ENCODE data around the gene TBR1.

DNA sequence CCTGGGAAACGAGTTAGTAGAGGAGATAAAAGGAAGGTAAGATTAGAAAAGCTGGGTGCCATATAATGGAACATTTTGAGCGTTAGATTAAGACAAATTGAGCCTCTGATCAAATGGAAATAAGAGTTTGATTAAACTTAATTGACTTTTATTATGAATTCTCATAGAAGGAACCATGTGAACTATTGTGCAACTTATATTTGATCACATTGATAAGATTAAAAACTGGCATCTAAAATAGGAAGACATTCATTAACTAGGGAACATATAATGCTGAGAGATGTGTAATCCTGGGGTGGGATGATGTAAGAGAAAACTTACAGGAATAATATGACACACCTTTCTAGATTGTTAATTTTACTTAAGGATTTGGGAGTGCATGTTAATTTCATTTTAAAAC, 22.5 kb downstream of the TBR1 start:
- TF ChIP-seq POLR2A (IDR thresholded peaks at IDR 0.05; ENCODE audit: low read length) (no peak), GATA1 (IDR thresholded peaks at IDR 0.05; ENCODE audit: low read depth, low read length) (no peak)
